T-helper 2 cell treated with Interferon-gamma antibody and Interleukin-4, amounts not matched to agents 5 μg/mL and 100 μg/mL, for 36 hours (primary cell): Measurements from ENCODE around the gene CLDN4.

Experiments
- DNase-seq: peaks from one replicate; pipeline ENCODE4 v3.0.0; 2021; ENCODE audit warnings: low spot score
- H3K27ac Mint-ChIP-seq: one replicate; pipeline ENCODE4 v1.8.0; 2021; ENCODE audit warnings: mild to moderate bottlenecking, mixed read lengths
- H3K27me3 Mint-ChIP-seq: one replicate; pipeline ENCODE4 v1.8.0; 2021; ENCODE audit warnings: low read depth, mixed read lengths
- H3K36me3 Mint-ChIP-seq: one replicate; pipeline ENCODE4 v1.8.0; 2021; ENCODE audit warnings: low read depth, mixed read lengths
- H3K4me1 Mint-ChIP-seq: one replicate; pipeline ENCODE4 v1.8.0; 2021; ENCODE audit warnings: low read depth, mixed read lengths
- H3K4me3 Mint-ChIP-seq: one replicate; pipeline ENCODE4 v1.8.0; 2022; ENCODE audit warnings: mild to moderate bottlenecking, moderate library complexity, mixed read lengths
- H3K9me3 Mint-ChIP-seq: one replicate; pipeline ENCODE4 v1.8.0; 2021; ENCODE audit warnings: mixed read lengths

Gene CLDN4

GRCh38 chr7:73882047-73882402 is 51.2 kb downstream of the CLDN4 start:
- no peaks in the 10 kb centered on the region for H3K9me3 Mint-ChIP-seq
- no peaks in the 10 kb centered on the region for H3K36me3 Mint-ChIP-seq
- DNase-seq: no peak
- peaks cover 12% of the 10 kb centered on the region for H3K27me3 Mint-ChIP-seq
- H3K27ac Mint-ChIP-seq: no peak overlapping the region
- peaks cover 2% of the 10 kb centered on the region for H3K4me1 Mint-ChIP-seq
- no peak overlapping the region for H3K4me3 Mint-ChIP-seq
